Stimulated activated naive CD4-positive, alpha-beta T cell (primary cell): Measurements from ENCODE around the gene RGSL1.
A peak's percentile ranks its signal among the peaks of the same experiment; 100 is the strongest.
"Not testable (repeated sequence)": the region's sequence is repeated elsewhere in the genome, so short reads cannot be mapped to it uniquely, and the experiment has no call there.

Experiments used
- DNase-seq, 6 experiments: peaks; one replicate each; lab custom pipeline; 2025; lab: John Stamatoyannopoulos, UW

The RGSL1 gene

DNA sequence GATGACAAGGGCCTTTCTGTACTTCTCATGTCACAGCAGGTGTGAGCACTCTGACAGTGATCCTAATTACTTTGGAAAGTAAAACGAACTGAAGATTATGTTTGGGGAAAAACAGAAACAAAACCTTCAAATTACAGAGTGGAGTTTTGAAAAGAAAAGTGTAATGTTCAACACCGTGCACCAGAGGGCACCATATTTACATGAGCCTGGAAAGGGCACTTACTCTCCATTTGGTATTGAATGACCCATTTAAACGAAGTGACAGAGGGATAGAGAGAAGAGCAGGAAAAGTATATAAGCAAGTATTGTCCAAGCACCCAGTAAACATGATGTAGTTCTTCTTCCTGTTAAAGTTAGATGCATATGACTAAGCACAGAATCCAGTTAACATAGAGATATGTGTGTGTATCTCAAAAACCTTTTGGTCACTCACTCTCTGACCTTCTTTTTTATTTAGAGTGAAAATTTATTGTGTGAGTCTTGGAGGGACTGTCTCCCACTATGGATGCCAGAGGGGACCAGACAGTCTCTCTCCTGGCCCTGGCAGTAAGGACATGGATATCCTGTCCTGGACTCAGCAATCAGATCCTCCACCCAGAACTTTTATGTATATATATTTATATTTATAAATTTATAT, 3.8 kb upstream of the RGSL1 start:
- peak in 2 of 6 experiments; percentile 3 to 9 for DNase-seq

GRCh38 chr1:182447124-182447523, 2.8 kb upstream of the RGSL1 start:
- not testable (repeated sequence) for DNase-seq

GRCh38 chr1:182447660-182448059, 2.3 kb upstream of the RGSL1 start:
- no peak for DNase-seq

GRCh38 chr1:182453631-182454030, 3.7 kb downstream of the RGSL1 start:
- no peak for DNase-seq

GRCh38 chr1:182457844-182458243, 7.9 kb downstream of the RGSL1 start:
- DNase-seq = no peak

- no peak for DNase-seq
Observed at GRCh38 chr1:182459949-182460348, 10.0 kb downstream of the RGSL1 start.

DNA sequence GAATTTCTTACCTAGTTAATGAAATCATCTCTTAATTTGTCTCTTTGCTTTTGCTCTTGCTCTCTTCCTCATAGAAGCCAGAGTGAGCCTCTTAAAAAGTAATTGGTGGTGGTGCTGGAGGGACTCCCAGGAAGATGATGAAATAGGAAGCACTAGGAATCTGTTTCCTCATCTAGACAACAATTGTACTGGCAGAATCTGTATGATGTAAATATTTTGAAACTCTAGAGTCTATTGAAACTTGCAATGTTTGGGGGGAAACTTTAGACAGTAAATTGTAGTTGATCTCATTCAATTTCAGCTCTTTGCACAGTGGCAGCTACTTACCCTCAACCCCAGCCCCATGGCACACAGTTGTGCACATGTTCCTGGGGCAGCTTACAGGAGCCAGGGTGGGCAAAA, 10.6 kb downstream of the RGSL1 start:
- no peak for DNase-seq

GRCh38 chr1:182473556-182473955, 23.6 kb downstream of the RGSL1 start:
- no peak for DNase-seq

- no peak for DNase-seq
Observed at GRCh38 chr1:182476625-182477024, 26.7 kb downstream of the RGSL1 start.

- DNase-seq = no peak
Observed at GRCh38 chr1:182478238-182478637, 28.3 kb downstream of the RGSL1 start.

DNA sequence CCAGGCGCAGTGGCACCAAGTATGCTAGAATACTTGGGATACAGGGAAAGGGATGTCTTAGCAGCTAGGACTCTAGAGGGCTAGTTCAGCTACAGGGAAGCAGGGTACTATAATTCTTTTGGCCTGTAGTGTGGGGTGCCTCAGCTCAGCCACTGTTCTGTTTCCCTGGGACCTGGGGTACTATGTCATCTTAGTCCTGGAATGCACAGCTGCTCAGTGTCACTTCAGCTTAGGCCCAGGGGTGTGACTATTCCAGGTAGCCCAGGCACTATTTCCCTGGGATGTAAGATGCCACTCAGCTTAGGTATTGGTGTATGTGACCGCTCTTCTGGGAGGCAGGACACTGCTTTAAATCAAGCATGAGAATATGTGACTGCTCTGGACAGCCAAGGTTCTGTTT, 34.1 kb downstream of the RGSL1 start:
- no peak for DNase-seq

- no peak for DNase-seq
Observed at GRCh38 chr1:182484531-182485257, 34.7 kb downstream of the RGSL1 start.

DNA sequence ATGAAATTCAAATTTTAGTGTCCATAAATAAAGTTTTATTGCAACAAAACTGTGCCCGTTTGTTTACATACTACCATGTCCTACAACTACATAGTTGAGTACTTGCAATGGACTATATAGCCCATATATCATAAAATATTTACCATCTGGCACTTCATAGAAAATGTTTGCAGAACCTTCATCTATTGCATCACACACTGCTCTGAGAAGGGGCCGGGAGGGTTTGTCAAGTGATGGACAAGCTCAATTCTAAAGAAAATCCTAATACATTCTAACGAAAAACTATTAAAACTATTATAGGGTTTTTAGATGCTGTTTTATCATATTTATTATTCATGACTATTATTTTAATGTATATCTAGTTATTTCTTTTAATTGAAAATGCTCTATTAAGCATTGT, 35.9 kb downstream of the RGSL1 start:
- no peak for DNase-seq

DNA sequence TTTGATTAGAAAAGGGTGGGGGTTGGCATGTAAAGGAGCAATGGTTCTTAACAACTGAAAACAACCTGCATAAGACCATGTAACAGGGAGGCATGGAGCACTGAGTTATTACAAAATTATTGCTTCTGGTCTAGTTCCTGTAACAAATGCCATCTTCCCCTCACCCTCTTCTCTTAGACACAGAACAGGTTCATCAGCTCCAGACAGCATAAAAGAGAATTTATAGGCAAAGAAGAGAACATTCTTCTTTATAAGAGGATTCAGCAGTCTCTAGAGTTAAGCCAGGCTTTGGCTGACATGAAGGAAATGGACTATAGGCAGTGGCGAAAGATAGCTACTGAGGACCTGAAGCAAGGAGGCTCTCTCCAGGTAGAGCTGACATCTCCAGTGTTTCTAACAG, 38.9 kb downstream of the RGSL1 start:
- DNase-seq = no peak

DNA sequence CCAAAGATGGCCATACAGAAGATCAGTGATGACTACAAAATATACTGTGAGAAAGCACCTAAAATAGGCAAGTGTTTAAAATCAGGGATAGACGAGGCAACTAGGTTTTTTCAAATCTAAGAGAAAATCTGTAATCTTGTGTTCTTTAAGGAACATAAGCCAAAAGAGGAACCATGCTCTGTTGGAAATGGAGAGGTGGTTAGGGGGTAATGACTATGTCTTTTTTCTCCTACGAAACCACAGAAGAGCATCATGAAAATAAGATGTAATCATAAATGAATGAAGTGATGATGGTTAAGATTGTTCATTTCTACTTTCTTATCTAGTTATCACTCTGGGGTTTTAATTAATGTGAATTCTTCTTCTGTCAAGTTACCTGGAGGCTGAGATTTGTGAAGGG, 43.1 kb downstream of the RGSL1 start:
- DNase-seq = no peak

GRCh38 chr1:182495002-182495401, 45.1 kb downstream of the RGSL1 start:
- no peak for DNase-seq

- DNase-seq = no peak
Observed at GRCh38 chr1:182495693-182496092, 45.7 kb downstream of the RGSL1 start.

DNA sequence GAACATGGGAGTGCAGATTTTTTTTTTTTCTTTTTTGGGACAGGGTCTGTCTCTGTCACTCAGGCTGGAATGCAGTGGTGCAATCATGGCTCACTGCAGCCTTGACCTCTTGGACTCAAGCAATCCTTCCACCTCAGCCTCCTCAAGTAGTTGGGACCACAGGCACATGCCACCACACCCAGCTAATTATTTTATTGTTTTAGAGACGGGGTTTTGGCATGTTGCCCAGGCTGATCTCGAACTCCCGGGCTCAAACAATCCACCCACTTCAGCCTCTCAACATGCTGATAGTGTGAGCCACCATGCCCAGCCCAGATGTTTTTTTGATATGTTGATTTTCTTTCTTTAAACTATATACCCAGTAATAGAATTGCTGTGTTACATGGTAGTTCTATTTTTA, 57.7 kb downstream of the RGSL1 start:
- no peak for DNase-seq

GRCh38 chr1:182515556-182515955, 65.6 kb downstream of the RGSL1 start:
- no peak for DNase-seq

- DNase-seq = no peak
Observed at GRCh38 chr1:182520736-182521135, 70.8 kb downstream of the RGSL1 start.

DNA sequence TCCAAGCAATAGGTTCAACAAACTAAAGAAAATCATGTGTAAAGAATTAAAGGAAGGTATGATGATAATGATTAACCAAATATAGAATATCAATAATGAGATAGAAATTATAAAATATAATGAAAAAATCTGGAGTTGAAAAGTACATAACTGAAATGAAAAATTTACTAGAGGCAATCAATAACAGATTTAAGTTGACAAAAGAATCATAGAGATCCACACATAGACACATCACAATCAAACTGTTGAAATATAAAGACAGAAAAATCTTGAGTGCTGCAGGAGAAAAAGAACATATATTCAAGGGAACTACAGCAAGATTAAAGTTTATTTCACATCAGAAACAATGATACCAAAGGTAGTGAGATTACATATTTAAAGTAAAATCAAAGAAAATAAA, 75.4 kb downstream of the RGSL1 start:
- no peak for DNase-seq

GRCh38 chr1:182527680-182528079, 77.7 kb downstream of the RGSL1 start:
- DNase-seq = no peak

GRCh38 chr1:182528206-182528605, 78.3 kb downstream of the RGSL1 start:
- not testable (repeated sequence) for DNase-seq

DNA sequence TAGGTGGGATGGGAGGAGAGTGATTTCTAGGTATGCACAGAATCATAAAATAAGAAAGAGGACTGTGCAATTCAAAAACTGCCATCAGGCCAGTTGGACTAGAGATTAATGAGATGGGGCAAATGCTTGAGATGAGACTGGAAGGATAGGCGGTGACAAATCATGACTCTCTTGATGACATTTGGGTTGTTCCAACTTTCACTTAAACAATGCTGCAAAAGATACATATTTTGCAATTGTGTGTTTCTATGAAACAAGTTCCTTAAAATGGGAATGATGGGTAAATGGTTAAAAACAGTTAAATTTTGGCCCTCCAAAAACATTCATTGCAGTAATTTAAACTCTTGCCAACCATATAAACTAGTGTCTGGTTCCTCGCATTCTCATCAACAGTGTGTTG, 84.0 kb downstream of the RGSL1 start:
- no peak for DNase-seq
